ENCODE measurements around the gene AGAP1. TPM values are rescaled to one million over a fixed set of nuclear protein-coding genes. Genes with fewer than 3 reads are reported as not detected.

Gene AGAP1
- total and polyA plus RNA-seq, 8 donors = 5.0 to 27.6 (median 17.4) TPM

DNA sequence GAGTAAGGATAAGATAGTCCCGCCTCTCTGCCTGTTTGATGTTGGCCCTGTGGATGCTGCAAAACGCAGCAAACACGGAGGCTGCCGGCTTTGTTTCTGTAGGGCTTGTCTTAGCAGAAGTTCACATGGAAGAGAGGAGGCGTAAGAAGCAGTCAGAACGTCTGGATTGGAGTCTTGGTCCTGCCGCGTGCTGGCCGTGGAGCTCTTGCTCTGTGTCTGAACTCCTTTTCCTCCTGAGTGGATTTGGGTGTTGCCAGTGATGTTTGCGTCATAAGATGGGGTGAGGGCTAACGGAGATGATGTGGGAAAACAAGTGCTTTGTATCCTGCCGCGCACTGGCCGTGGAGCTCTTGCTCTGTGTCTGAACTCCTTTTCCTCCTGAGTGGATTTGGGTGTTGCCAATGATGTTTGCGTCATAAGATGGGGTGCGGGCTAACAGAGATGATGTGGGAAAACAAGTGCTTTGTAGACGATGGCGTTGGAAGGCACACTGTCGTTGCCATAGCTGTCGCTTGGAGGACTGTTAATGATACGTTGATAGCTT is 240.9 kb downstream of the AGAP1 start:
- no peaks in the 10 kb centered on the region for H3K9me3 ChIP-seq
- intact Hi-C loops (cut with DNase I) = no loop called here
- no peak overlapping the region for H3K4me3 ChIP-seq

DNA sequence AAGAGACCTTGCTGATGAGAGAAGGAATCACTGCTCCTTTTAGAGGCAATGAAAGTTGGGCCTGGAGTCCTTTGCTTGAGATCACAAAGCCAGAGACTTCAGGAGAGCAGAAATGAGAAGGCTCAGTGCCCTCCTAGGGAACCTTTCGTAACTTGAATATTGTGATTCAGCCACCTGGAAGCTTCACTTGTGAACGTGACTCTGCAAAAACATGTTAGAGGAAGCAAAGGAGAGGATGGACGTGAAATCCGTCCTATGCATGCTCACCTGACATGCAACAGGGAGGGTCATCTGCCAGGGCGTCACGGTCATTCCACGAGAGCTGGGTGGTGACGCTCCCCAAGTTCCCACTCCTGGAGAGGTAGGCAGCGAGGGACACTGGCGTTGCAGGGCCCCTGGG is 243.6 kb downstream of the AGAP1 start:
- WGBS, 2 donors = 94 to 96% methylated on average over 10 of the region's 10 CpGs
- no peak for FAIRE-seq
- DNase-seq = no peak
- no peak overlapping the region for H3K27ac ChIP-seq
- TF ChIP-seq, protein P1, sequence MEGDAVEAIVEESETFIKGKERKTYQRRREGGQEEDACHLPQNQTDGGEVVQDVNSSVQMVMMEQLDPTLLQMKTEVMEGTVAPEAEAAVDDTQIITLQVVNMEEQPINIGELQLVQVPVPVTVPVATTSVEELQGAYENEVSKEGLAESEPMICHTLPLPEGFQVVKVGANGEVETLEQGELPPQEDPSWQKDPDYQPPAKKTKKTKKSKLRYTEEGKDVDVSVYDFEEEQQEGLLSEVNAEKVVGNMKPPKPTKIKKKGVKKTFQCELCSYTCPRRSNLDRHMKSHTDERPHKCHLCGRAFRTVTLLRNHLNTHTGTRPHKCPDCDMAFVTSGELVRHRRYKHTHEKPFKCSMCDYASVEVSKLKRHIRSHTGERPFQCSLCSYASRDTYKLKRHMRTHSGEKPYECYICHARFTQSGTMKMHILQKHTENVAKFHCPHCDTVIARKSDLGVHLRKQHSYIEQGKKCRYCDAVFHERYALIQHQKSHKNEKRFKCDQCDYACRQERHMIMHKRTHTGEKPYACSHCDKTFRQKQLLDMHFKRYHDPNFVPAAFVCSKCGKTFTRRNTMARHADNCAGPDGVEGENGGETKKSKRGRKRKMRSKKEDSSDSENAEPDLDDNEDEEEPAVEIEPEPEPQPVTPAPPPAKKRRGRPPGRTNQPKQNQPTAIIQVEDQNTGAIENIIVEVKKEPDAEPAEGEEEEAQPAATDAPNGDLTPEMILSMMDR (IDR thresholded peaks at IDR 0.05) = no peak
- ATAC-seq = no peak
- no peaks in the 10 kb centered on the region for H3K27me3 ChIP-seq
- intact Hi-C loops (cut with DNase I) = no loop called here
- no peaks in the 10 kb centered on the region for H3K9me3 ChIP-seq
- no peaks in the 10 kb centered on the region for H3K36me3 ChIP-seq
- no peaks in the 10 kb centered on the region for H3K4me1 ChIP-seq
- no peak overlapping the region for H3K4me3 ChIP-seq

More for the DNA sequence above, 240.9 kb downstream of the AGAP1 start:
- no peaks in the 10 kb centered on the region for H3K4me1 ChIP-seq
- ATAC-seq (no peak), FAIRE-seq (no peak), DNase-seq (no peak)
- H3K27ac ChIP-seq = no peak overlapping the region
- 90 to 93% methylated on average over 21 of the region's 21 CpGs for WGBS, 2 donors
- no peaks in the 10 kb centered on the region for H3K27me3 ChIP-seq
- TF ChIP-seq, protein P1 (IDR thresholded peaks at IDR 0.05) = no peak
- no peaks in the 10 kb centered on the region for H3K36me3 ChIP-seq

DNA sequence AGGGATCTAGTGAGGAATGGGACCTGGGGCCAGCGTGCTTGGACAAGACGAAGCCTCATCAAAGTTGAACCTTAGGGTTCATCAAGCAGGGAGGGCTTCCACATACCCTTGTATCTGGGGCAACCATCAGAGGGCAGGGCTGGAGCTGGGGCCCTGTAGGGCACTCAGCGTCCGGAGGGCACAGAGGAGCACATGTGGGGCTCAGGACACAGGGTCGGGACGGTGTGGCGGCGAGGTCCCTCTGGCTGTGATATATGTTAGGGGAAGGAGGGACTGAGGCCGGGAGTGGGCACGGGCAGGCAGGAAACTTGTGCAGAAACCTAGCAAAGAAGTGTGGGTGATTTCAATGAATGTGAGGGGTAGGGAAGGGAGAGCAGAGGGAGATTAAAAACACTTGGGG is 244.0 kb downstream of the AGAP1 start:
- ATAC-seq (no peak), FAIRE-seq (no peak), DNase-seq (no peak)
- Histone ChIP-seq H3K36me3 (no peaks in the 10 kb centered on the region), H3K9me3 (no peaks in the 10 kb centered on the region), H3K4me3 (no peak overlapping the region), H3K27ac (no peak overlapping the region), H3K4me1 (no peaks in the 10 kb centered on the region), H3K27me3 (no peaks in the 10 kb centered on the region)
- TF ChIP-seq, protein P1 (IDR thresholded peaks at IDR 0.05) = no peak
- intact Hi-C loops (cut with DNase I) = no loop called here
- WGBS, 2 donors = 96 to 97% methylated on average over 10 of the region's 10 CpGs

DNA sequence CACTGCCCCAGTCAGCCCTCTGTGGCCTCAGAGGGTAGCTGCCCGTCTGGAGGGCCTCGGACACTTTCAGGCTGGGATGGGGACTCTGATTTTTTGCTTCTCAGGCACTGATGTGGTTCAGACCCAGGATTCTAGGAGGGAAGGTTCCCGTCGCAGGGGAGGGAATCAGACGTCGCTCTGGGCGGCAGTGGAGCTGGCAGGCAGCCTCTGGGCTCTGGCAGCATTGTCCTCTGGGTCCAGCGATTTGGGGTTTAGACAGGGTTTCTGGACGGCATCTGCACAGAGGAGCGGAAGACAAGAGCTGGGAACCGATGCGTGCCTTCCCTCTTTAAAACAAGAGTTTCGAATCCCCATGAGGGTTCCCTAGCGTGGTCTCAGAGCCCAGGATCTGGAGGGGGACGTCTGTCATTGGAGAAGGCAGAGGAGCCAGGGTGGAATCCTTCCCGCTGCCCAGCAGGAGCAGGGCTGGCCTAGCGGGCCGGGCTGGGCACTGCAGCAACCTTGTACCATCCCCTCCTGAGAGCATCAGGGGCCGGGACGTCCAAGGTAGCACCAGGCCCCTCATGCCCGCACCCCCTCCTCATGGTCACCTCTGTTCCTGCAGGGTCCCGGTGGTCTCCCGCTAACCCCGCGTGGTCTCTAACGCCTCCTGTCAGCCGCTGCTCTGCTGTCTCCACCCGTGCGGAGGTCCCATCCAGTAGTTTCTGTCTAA is 246.0 kb downstream of the AGAP1 start:
- WGBS, 2 donors = 93 to 94% methylated on average over 29 of the region's 29 CpGs
- Histone ChIP-seq H3K4me3 (no peak overlapping the region), H3K4me1 (no peaks in the 10 kb centered on the region), H3K27me3 (no peaks in the 10 kb centered on the region), H3K27ac (no peak overlapping the region), H3K9me3 (no peaks in the 10 kb centered on the region), H3K36me3 (peaks cover 0 to 4% (median 0%) of the 10 kb centered on the region in 3 donors)
- ATAC-seq = peak in 1 of 4 donors; percentile 12
- no peak for DNase-seq
- TF ChIP-seq, protein P1 (IDR thresholded peaks at IDR 0.05) = no peak
- FAIRE-seq = no peak
- intact Hi-C loops (cut with DNase I) = loop anchor here in 2 of 3 donors (10.0 kb wide), 1 partner anchor 605 kb away; no protein-coding TSS in a partner anchor

DNA sequence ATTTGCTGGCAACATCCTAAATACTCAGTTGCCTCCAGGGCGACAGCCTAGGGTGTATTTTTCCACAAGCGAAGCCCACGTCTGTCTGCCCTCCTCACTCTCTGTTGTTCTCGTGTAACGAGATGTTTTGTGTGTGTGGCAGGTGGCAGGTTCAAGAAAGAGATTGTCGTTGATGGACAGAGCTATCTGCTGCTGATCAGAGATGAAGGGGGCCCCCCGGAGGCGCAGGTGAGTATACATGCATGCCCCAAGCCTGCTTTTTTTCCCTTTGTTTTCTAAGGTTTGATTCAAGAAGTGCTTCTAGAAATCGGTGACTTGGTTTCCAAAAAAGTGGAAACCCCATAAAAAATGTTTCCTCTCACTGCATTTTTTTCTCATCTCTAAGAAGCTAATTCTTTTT is 247.0 kb downstream of the AGAP1 start:
- ATAC-seq = no peak

More for the DNA sequence above, 247.0 kb downstream of the AGAP1 start:
- H3K36me3 ChIP-seq = peaks cover 0 to 4% (median 0%) of the 10 kb centered on the region in 3 donors
- TF ChIP-seq, protein P1 (IDR thresholded peaks at IDR 0.05) = no peak
- intact Hi-C loops (cut with DNase I) = loop anchor here in 2 of 3 donors (10.0 kb wide), 1 partner anchor 606 kb away; no protein-coding TSS in a partner anchor
- FAIRE-seq = no peak
- WGBS, 2 donors = 65 to 68% methylated on average over 9 of the region's 9 CpGs
- H3K4me1 ChIP-seq = no peaks in the 10 kb centered on the region
- no peak for DNase-seq
- H3K27me3 ChIP-seq = no peaks in the 10 kb centered on the region
- no peak overlapping the region for H3K4me3 ChIP-seq
- H3K27ac ChIP-seq = no peak overlapping the region
- no peaks in the 10 kb centered on the region for H3K9me3 ChIP-seq
